H1 (cell line): ENCODE data around the gene RTP2. TPM values are rescaled to one million over a fixed set of nuclear protein-coding genes. Genes with fewer than 3 reads are reported as not detected.

Source experiments
- CTCF ChIA-PET: fragments of 300-600 bp; sonication (Branson Sonifier 250); formaldehyde crosslinking; loops from one replicate; lab custom pipeline; 2021; ENCODE audit not compliant: partially characterized antibody; lab: Charles Lee
- POLR2A ChIA-PET: fragments of 300-600 bp; sonication (Branson Sonifier 250); formaldehyde crosslinking; loops from one replicate; lab custom pipeline; 2021; ENCODE audit warnings: inconsistent platforms; ENCODE audit not compliant: partially characterized antibody; lab: Charles Lee
- DNase-seq, 2 experiments: peaks; one replicate each; pipeline versions ENCODE4 v3.0.0 to v3.0.0-alpha.2; 2010 to 2022; ENCODE audit warnings: low spot score in 2 of 2, low read depth in 1 of 2, mixed read lengths in 1 of 2
- FAIRE-seq: peaks from 2 replicates; lab custom pipeline; 2011; peaks lifted over from hg19 to GRCh38; lab: Jason Lieb, UNC
- H2AFZ ChIP-seq: 2 replicates; pipeline ENCODE4 v1.8.1; 2012; ENCODE audit warnings: low read length, inconsistent platforms
- H2AK5ac ChIP-seq: 2 replicates; pipeline ENCODE4 v1.6.1; 2013; ENCODE audit warnings: low read depth, low read length
- H2BK120ac ChIP-seq: replicated peaks from 2 replicates; pipeline ENCODE3; 2013; ENCODE audit warnings: low read depth, low read length, inconsistent platforms
- H2BK12ac ChIP-seq: 2 replicates; pipeline ENCODE4 v1.6.1; 2013; ENCODE audit warnings: low read depth, low read length
- H2BK15ac ChIP-seq: 2 replicates; pipeline ENCODE4 v1.6.1; 2013; ENCODE audit warnings: low read length
- H2BK20ac ChIP-seq: 2 replicates; pipeline ENCODE4 v1.6.1; 2013; ENCODE audit warnings: low read length
- H2BK5ac ChIP-seq: 2 replicates; pipeline ENCODE4 v1.6.1; 2013; ENCODE audit warnings: low read depth, low read length
- H3K14ac ChIP-seq: 2 replicates; pipeline ENCODE4 v1.6.1; 2013; ENCODE audit warnings: inconsistent platforms; ENCODE audit not compliant: insufficient read length
- H3K18ac ChIP-seq: 2 replicates; pipeline ENCODE4 v1.6.1; 2013; ENCODE audit warnings: low read length; ENCODE audit errors: extremely low read depth
- H3K23ac ChIP-seq: 2 replicates; pipeline ENCODE4 v1.6.1; 2013; ENCODE audit warnings: inconsistent platforms; ENCODE audit not compliant: insufficient read length
- H3K23me2 ChIP-seq: 2 replicates; pipeline ENCODE4 v1.6.1; 2013; ENCODE audit warnings: low read depth, low read length
- H3K27ac ChIP-seq: 2 replicates; pipeline ENCODE4 v1.6.1; 2011; ENCODE audit warnings: low read depth, low read length, inconsistent platforms
- H3K27me3 ChIP-seq, 4 experiments: replicated peaks in 1 of 4; 1 replicate in 1 of 4; 2 replicates in 3 of 4; pipeline versions ENCODE4 v1.6.1 to v1.8.1; 2011 to 2013; ENCODE audit warnings: low read length in 3 of 4, mild to moderate bottlenecking in 3 of 4, inconsistent platforms in 2 of 4, mixed read lengths in 2 of 4, moderate library complexity in 1 of 4; ENCODE audit not compliant: control insufficient read depth in 3 of 4, insufficient read depth in 3 of 4; ENCODE audit errors: extremely low read depth in 1 of 4
- H3K36me3 ChIP-seq, 4 experiments: 2 replicates each; pipeline versions ENCODE4 v1.6.1 to v1.8.1; 2011 to 2013; ENCODE audit warnings: mild to moderate bottlenecking in 4 of 4, low read length in 3 of 4, moderate library complexity in 2 of 4, control low read depth in 1 of 4, inconsistent platforms in 1 of 4; ENCODE audit not compliant: insufficient read depth in 4 of 4, control insufficient read depth in 2 of 4
- H3K4ac ChIP-seq: replicated peaks from 2 replicates; pipeline ENCODE3; 2013; ENCODE audit warnings: low read length, low read depth, mixed read lengths, inconsistent platforms; ENCODE audit not compliant: insufficient read length
- H3K4me1 ChIP-seq, 4 experiments: replicated peaks in 1 of 4; 1 replicate in 1 of 4; 2 replicates in 3 of 4; pipeline versions ENCODE4 v1.6.1 to v1.8.1; 2011 to 2013; ENCODE audit warnings: low read length in 3 of 4, inconsistent platforms in 2 of 4, mixed read lengths in 1 of 4; ENCODE audit not compliant: insufficient read depth in 4 of 4, control insufficient read depth in 3 of 4
- H3K4me2 ChIP-seq, 2 experiments: 2 replicates each; pipeline versions ENCODE4 v1.6.1 to v1.8.1; 2011 to 2013; ENCODE audit warnings: low read depth in 2 of 2, low read length in 2 of 2, control low read depth in 1 of 2, inconsistent platforms in 1 of 2, mild to moderate bottlenecking in 1 of 2; ENCODE audit not compliant: insufficient read depth in 1 of 2
- H3K4me3 ChIP-seq, 4 experiments: fragments of 200-600, 300-600 bp in 1 of 4; sonication (generic), shearing (Covaris generic), sonication (Bioruptor Twin) in 1 of 4; 2 replicates each; pipeline versions ENCODE4 v1.5.1 to v1.8.1; 2011 to 2016; ENCODE audit warnings: low read length in 4 of 4, low read depth in 3 of 4, control low read depth in 2 of 4, inconsistent platforms in 2 of 4, mild to moderate bottlenecking in 2 of 4, mixed read lengths in 1 of 4, moderate library complexity in 1 of 4; ENCODE audit not compliant: insufficient read depth in 2 of 4; ENCODE audit errors: extremely low read depth in 1 of 4
- H3K56ac ChIP-seq: replicated peaks from 2 replicates; pipeline ENCODE3; 2013; ENCODE audit warnings: low read depth, mild to moderate bottlenecking, mixed read lengths, low read length, inconsistent platforms; ENCODE audit not compliant: insufficient read length
- H3K79me1 ChIP-seq: 2 replicates; pipeline ENCODE4 v1.6.1; 2013; ENCODE audit warnings: low read depth, low read length, control low read depth
- H3K79me2 ChIP-seq, 2 experiments: 2 replicates each; pipeline versions ENCODE4 v1.6.1 to v1.8.1; 2012 to 2013; ENCODE audit warnings: low read length in 2 of 2, mild to moderate bottlenecking in 2 of 2, inconsistent platforms in 1 of 2; ENCODE audit not compliant: insufficient read depth in 2 of 2, control insufficient read depth in 1 of 2
- H3K9ac ChIP-seq, 4 experiments: replicated peaks in 1 of 4; 1 replicate in 1 of 4; 2 replicates in 3 of 4; pipeline versions ENCODE4 v1.6.1 to v1.8.1; 2011 to 2013; ENCODE audit warnings: low read depth in 3 of 4, low read length in 3 of 4, control low read depth in 2 of 4, mild to moderate bottlenecking in 2 of 4, moderate library complexity in 2 of 4, inconsistent platforms in 1 of 4; ENCODE audit errors: extremely low read depth in 1 of 4
- H3K9me3 ChIP-seq, 2 experiments: 2 replicates each; pipeline versions ENCODE4 v1.6.1 to v1.8.1; 2012 to 2013; ENCODE audit warnings: mild to moderate bottlenecking in 2 of 2, moderate library complexity in 2 of 2, control low read depth in 1 of 2, inconsistent platforms in 1 of 2, low read depth in 1 of 2, low read length in 1 of 2, mixed read lengths in 1 of 2; ENCODE audit not compliant: insufficient read depth in 2 of 2
- H4K20me1 ChIP-seq, 2 experiments: replicated peaks in 1 of 2; 2 replicates each; pipeline versions ENCODE3 to v1.8.1; 2011 to 2013; ENCODE audit warnings: inconsistent platforms in 2 of 2, low read length in 2 of 2, mild to moderate bottlenecking in 1 of 2; ENCODE audit not compliant: insufficient read depth in 2 of 2, control insufficient read depth in 1 of 2
- H4K5ac ChIP-seq: 2 replicates; pipeline ENCODE4 v1.6.1; 2013; ENCODE audit warnings: low read length, low read depth, mixed read lengths, inconsistent platforms; ENCODE audit not compliant: insufficient read length
- H4K8ac ChIP-seq: 2 replicates; pipeline ENCODE4 v1.8.0; 2013; ENCODE audit warnings: mild to moderate bottlenecking, moderate library complexity, low read length, inconsistent platforms; ENCODE audit not compliant: insufficient read depth; ENCODE audit errors: extremely low read depth
- H4K91ac ChIP-seq: replicated peaks from 2 replicates; pipeline ENCODE3; 2013; ENCODE audit warnings: low read length, mixed read lengths, inconsistent platforms; ENCODE audit not compliant: insufficient read length
- BCL11A ChIP-seq, 2 experiments: IDR thresholded peaks; one replicate each; pipeline ENCODE4 v1.6.1; 2011; ENCODE audit warnings: low read depth in 2 of 2, low read length in 2 of 2, mild to moderate bottlenecking in 2 of 2
- CHD1 ChIP-seq: IDR thresholded peaks from 2 replicates; pipeline ENCODE4 v1.6.1; 2012; ENCODE audit warnings: low read depth, low read length, improper control_type of control experiment
- EZH2 ChIP-seq: fragments of 200-600 bp; sonication (generic); IDR thresholded peaks from 2 replicates; pipeline ENCODE4 v1.7.1; 2012; ENCODE audit warnings: low read depth, mild to moderate bottlenecking, moderate library complexity, low read length, inconsistent platforms; ENCODE audit not compliant: severe bottlenecking
- HDAC2 ChIP-seq, 2 experiments: fragments of 300-600 bp in 1 of 2; sonication (generic) in 1 of 2; IDR thresholded peaks; 2 replicates each; pipeline ENCODE4 v1.6.1; 2011 to 2012; ENCODE audit warnings: low read depth in 2 of 2, low read length in 2 of 2, mild to moderate bottlenecking in 2 of 2, moderate library complexity in 2 of 2, borderline replicate concordance in 1 of 2, inconsistent platforms in 1 of 2
- JUN ChIP-seq: IDR thresholded peaks from 2 replicates; pipeline ENCODE4 v1.6.1; 2011; ENCODE audit warnings: low read depth, mild to moderate bottlenecking, improper control_type of control experiment, low read length
- WGBS, 2 experiments: shearing (Covaris generic) in 1 of 2; methylation state at CpG; one replicate each; pipeline versions ENCODE4 v1.1.6 to v1.1.7; 2013 to 2015; ENCODE audit warnings: low lambda C conversion rate in 2 of 2, mixed read lengths in 2 of 2, inconsistent platforms in 1 of 2, low coverage in 1 of 2, missing lambda C conversion rate in 1 of 2; ENCODE audit not compliant: insufficient replicate concordance in 2 of 2, insufficient coverage in 1 of 2, insufficient read length in 1 of 2; ENCODE audit errors: extremely low coverage in 1 of 2, missing lambda C conversion rate in 1 of 2; 5-methylcytosine and 5-hydroxymethylcytosine counted together
- polyA plus RNA-seq, 7 experiments: library from polyadenylated mRNA; depleted of rRNA in 3 of 7; stranded (reverse) in 5 of 7; unstranded in 2 of 7; fragments of >200 nt in 5 of 7; fragments of 200-250 nt in 2 of 7; gene quantifications; 1 replicate in 5 of 7; 2 replicates in 1 of 7; 4 replicates in 1 of 7; pipeline versions ENCODE4 v1.2.1 to v1.2.3, GENCODE V29; 2011 to 2013; ENCODE audit warnings: missing spikeins in 2 of 7, mixed read lengths in 2 of 7
- total RNA-seq: library from RNA; stranded (reverse); fragmentation: NEBNext Ultra II Directional; extraction: Animal tissue kit (Norgen Biotek cat#: 25700); gene quantifications from 2 replicates; pipeline ENCODE4 v1.2.1, GENCODE V29; 2021

RTP2 gene
- total and polyA plus RNA-seq, 2 of the 8 experiments (the other 6 are each of a cell fraction or from before 2014, with no cell fraction given) = not detected

DNA sequence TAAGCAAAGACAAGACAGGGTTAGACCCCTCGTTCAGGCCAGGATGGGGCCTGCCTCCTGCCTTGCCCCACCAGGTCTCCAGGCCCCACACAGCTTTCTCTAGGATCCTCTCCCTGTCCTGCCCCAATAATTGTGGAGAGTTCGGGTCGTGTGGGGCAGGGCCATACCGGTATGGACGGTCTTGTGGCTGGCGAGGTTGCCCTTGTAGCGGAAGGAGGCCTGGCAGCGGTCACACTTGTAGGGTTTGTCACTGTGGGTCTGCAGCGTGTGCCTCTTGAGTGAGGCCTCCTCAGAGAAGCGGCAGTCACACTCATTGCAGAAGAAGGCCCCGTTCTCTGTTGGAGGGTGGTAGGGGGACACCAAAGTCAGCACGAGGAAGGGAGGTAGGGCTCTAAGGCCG, 24.2 kb upstream of the RTP2 start:
- Histone ChIP-seq H2BK20ac (no peak overlapping the region), H4K91ac (no peak overlapping the region), H3K9ac (no peak overlapping the region), H4K5ac (no peak overlapping the region), H2BK5ac (no peak overlapping the region), H2BK15ac (no peak overlapping the region), H3K79me2 (no peaks in the 10 kb centered on the region), H4K8ac (peak overlapping the region; percentile 72; the same call in 1 of the 2 replicates), H3K56ac (no peak overlapping the region), H3K4me3 (no peak overlapping the region), H3K4me2 (no peak overlapping the region), H3K36me3 (peaks cover 9 to 73% (median 42%) of the 10 kb centered on the region in 4 experiments; a peak in 6 of 8 replicates), H3K23ac (no peak overlapping the region), H3K14ac (no peak overlapping the region), H4K20me1 (no peaks in the 10 kb centered on the region), H2BK120ac (no peak overlapping the region), H2BK12ac (no peak overlapping the region), H3K4me1 (peaks cover 0 to 3% (median 0%) of the 10 kb centered on the region in 4 experiments; a peak in 2 of 7 replicates), H3K4ac (no peak overlapping the region), H3K18ac (no peak overlapping the region), H3K27me3 (no peaks in the 10 kb centered on the region), H2AK5ac (no peak overlapping the region)
- no peak for DNase-seq
- FAIRE-seq = no peak
- ChIA-PET CTCF (interaction anchor here (0.7 to 1.9 kb wide), 2 partner anchors 10 to 14 kb away, joined by 3 to 4 read pairs; no protein-coding TSS in a partner anchor), POLR2A (no interaction called here)
- TF ChIP-seq BCL11A (IDR thresholded peaks at IDR 0.05; ENCODE audit: low read depth in 2 of 2, low read length in 2 of 2) = no peak
- TF ChIP-seq EZH2 = no peak
- no peak for TF ChIP-seq JUN
- TF ChIP-seq HDAC2 (IDR thresholded peaks at IDR 0.05; ENCODE audit: borderline replicate concordance in 1 of 2, low read depth in 2 of 2, low read length in 2 of 2) = no peak
- no peak for TF ChIP-seq CHD1
- TF ChIP-seq, all 59 proteins: peak for 0
- Histone ChIP-seq H3K27ac (no peak overlapping the region), H3K79me1 (no peaks in the 10 kb centered on the region), H2AFZ (no peak overlapping the region), H3K23me2 (no peaks in the 10 kb centered on the region), H3K9me3 (no peaks in the 10 kb centered on the region)
- 88% methylated on average over 12 of the region's 13 CpGs; no CpG with 5 or more reads in 1 of the 2 experiments for WGBS, 2 experiments
